ENCODE measurements around the gene ZNF445. TPM values are rescaled to one million over a fixed set of nuclear protein-coding genes. Genes with fewer than 3 reads are reported as not detected.

The ZNF445 gene
- total and polyA plus RNA-seq, 2 of the 8 experiments (the other 6 are each of a cell fraction or from before 2014, with no cell fraction given), result 3.3 to 26.3 TPM

- Histone ChIP-seq H3K27ac (ENCODE audit: low read depth, low read length) (no peak overlapping the region), H3K4me1 (replicated peaks in 1 of 4; ENCODE audit: control insufficient read depth in 3 of 4, insufficient read depth in 4 of 4, low read length in 3 of 4) (peaks cover 0 to 3% (median 2%) of the 10 kb centered on the region in 4 experiments; a peak in 3 of 7 replicates), H3K9ac (replicated peaks in 1 of 4; ENCODE audit: extremely low read depth in 1 of 4, low read depth in 3 of 4, low read length in 3 of 4) (no peak overlapping the region), H3K27me3 (replicated peaks in 1 of 4; ENCODE audit: control insufficient read depth in 3 of 4, extremely low read depth in 1 of 4, insufficient read depth in 3 of 4, low read length in 3 of 4) (no peaks in the 10 kb centered on the region), H4K8ac (ENCODE audit: extremely low read depth, insufficient read depth, low read length) (no peak overlapping the region), H4K5ac (ENCODE audit: insufficient read length, low read depth, low read length) (no peak overlapping the region), H3K9me3 (ENCODE audit: insufficient read depth in 2 of 2, low read depth in 1 of 2, low read length in 1 of 2) (no peaks in the 10 kb centered on the region), H2BK5ac (ENCODE audit: low read depth, low read length) (no peak overlapping the region), H2BK120ac (replicated peaks; ENCODE audit: low read depth, low read length) (no peak overlapping the region), H3K4me3 (ENCODE audit: extremely low read depth in 1 of 4, insufficient read depth in 2 of 4, low read depth in 3 of 4, low read length in 4 of 4) (no peak overlapping the region), H3K4ac (replicated peaks; ENCODE audit: insufficient read length, low read depth, low read length) (no peak overlapping the region), H3K23me2 (ENCODE audit: low read depth, low read length) (no peaks in the 10 kb centered on the region), H4K91ac (replicated peaks; ENCODE audit: insufficient read length, low read length) (no peak overlapping the region), H2AK5ac (ENCODE audit: low read depth, low read length) (no peak overlapping the region), H3K36me3 (ENCODE audit: control insufficient read depth in 2 of 4, insufficient read depth in 4 of 4, low read length in 3 of 4) (no peaks in the 10 kb centered on the region), H4K20me1 (replicated peaks in 1 of 2; ENCODE audit: control insufficient read depth in 1 of 2, insufficient read depth in 2 of 2, low read length in 2 of 2) (no peaks in the 10 kb centered on the region), H2BK15ac (ENCODE audit: low read length) (no peak overlapping the region), H3K14ac (ENCODE audit: insufficient read length) (no peak overlapping the region), H3K23ac (ENCODE audit: insufficient read length) (no peak overlapping the region), H3K4me2 (ENCODE audit: insufficient read depth in 1 of 2, low read depth in 2 of 2, low read length in 2 of 2) (no peak overlapping the region), H3K79me2 (ENCODE audit: control insufficient read depth in 1 of 2, insufficient read depth in 2 of 2, low read length in 2 of 2) (no peaks in the 10 kb centered on the region), H3K18ac (ENCODE audit: extremely low read depth, low read length) (no peak overlapping the region), H2BK12ac (ENCODE audit: low read depth, low read length) (no peak overlapping the region), H2BK20ac (ENCODE audit: low read length) (no peak overlapping the region), H3K79me1 (ENCODE audit: low read depth, low read length) (no peaks in the 10 kb centered on the region), H3K56ac (replicated peaks; ENCODE audit: insufficient read length, low read depth, low read length) (no peak overlapping the region), H2AFZ (ENCODE audit: low read length) (no peak overlapping the region)
- FAIRE-seq (no peak), DNase-seq (ENCODE audit: low read depth in 1 of 2, low spot score in 2 of 2) (no peak)
- POLR2A ChIA-PET (ENCODE audit: partially characterized antibody), result no interaction called here
- CTCF ChIA-PET (ENCODE audit: partially characterized antibody), result interaction anchor here (0.7 to 1.5 kb wide), 3 partner anchors 14 to 895 kb away, joined by 3 to 4 read pairs (median 3); no protein-coding TSS in a partner anchor
- 84% methylated on average over 10 of the region's 10 CpGs; no CpG with 5 or more reads in 1 of the 2 experiments for WGBS, 2 experiments (ENCODE audit: extremely low coverage in 1 of 2, insufficient coverage in 1 of 2, insufficient read length in 1 of 2, insufficient replicate concordance in 2 of 2, low coverage in 1 of 2, low lambda C conversion rate in 2 of 2, missing lambda C conversion rate in 1 of 2)
- TF ChIP-seq BRCA1 (IDR thresholded peaks at IDR 0.05; ENCODE audit: low read depth, low read length) (no peak), KDM4A (IDR thresholded peaks at IDR 0.05; ENCODE audit: low read depth, low read length, severe bottlenecking) (no peak), JUND (IDR thresholded peaks at IDR 0.05; ENCODE audit: low read length) (no peak), EGR1 (IDR thresholded peaks at IDR 0.05; ENCODE audit: borderline replicate concordance, low read depth, low read length) (no peak), SUZ12 (IDR thresholded peaks at IDR 0.05; ENCODE audit: low read length) (no peak), MAFK (IDR thresholded peaks at IDR 0.05; ENCODE audit: low read depth, low read length) (no peak), ZNF274 (IDR thresholded peaks at IDR 0.05; ENCODE audit: borderline replicate concordance, extremely low read depth, low read length) (no peak), ATF3 (IDR thresholded peaks at IDR 0.05; ENCODE audit: insufficient read depth, low read depth, low read length) (no peak), CTCF (IDR thresholded peaks at IDR 0.05; ENCODE audit: control extremely low read depth in 1 of 3, insufficient read depth in 1 of 3, low read depth in 1 of 3, low read length in 3 of 3) (no peak), POLR2A (IDR thresholded peaks at IDR 0.05; ENCODE audit: control extremely low read depth in 1 of 2, low read depth in 2 of 2, low read length in 2 of 2) (no peak), SIX5 (IDR thresholded peaks at IDR 0.05; ENCODE audit: low read depth, low read length) (no peak)
Measured at GRCh38 chr3:44412365-44412764, 65.1 kb downstream of the ZNF445 start.
